Astrocyte (in vitro differentiated cells and primary cell): ENCODE data around the gene OR2K2.

Source experiments
- EZH2 ChIP-seq: IDR thresholded peaks from 2 replicates; pipeline ENCODE4 v1.6.1; 2012; ENCODE audit warnings: mild to moderate bottlenecking, low read length, inconsistent platforms; ENCODE audit not compliant: insufficient read depth
- TF ChIP-seq, protein P1 (sequence below): IDR thresholded peaks from 2 replicates; pipeline ENCODE4 v1.5.1; 2011; ENCODE audit warnings: low read depth, mild to moderate bottlenecking, inconsistent platforms, low read length, moderate library complexity; ENCODE audit not compliant: insufficient read depth

DNA sequence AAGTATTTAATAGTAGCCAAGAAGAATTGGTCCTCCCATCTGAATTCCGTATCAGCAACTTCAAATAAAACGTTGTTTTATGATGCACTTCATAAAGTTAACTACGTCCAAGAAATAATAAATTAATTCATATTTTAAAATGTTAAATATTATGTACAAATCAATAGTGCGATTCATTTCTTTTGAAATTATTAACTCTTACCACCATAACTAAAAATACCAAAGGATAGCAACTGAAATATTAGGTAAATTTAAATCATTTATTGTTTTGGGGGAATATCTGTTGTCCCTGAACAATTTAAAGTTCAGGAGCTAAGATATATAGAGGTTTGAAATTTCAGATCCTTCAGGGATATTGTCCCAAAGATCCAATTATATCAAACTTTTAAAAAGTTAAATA is at the start of gene OR2K2:
- no peak for TF ChIP-seq EZH2
- TF ChIP-seq, protein P1, sequence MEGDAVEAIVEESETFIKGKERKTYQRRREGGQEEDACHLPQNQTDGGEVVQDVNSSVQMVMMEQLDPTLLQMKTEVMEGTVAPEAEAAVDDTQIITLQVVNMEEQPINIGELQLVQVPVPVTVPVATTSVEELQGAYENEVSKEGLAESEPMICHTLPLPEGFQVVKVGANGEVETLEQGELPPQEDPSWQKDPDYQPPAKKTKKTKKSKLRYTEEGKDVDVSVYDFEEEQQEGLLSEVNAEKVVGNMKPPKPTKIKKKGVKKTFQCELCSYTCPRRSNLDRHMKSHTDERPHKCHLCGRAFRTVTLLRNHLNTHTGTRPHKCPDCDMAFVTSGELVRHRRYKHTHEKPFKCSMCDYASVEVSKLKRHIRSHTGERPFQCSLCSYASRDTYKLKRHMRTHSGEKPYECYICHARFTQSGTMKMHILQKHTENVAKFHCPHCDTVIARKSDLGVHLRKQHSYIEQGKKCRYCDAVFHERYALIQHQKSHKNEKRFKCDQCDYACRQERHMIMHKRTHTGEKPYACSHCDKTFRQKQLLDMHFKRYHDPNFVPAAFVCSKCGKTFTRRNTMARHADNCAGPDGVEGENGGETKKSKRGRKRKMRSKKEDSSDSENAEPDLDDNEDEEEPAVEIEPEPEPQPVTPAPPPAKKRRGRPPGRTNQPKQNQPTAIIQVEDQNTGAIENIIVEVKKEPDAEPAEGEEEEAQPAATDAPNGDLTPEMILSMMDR = no peak
